KBM-7 (cell line): ENCODE results near the gene ARG1.
"Not testable (repeated sequence)": the region's sequence is repeated elsewhere in the genome, so short reads cannot be mapped to it uniquely, and the experiment has no call there.

Experiments used
- DNase-seq: peaks from one replicate; pipeline ENCODE4 v3.0.0-alpha.2; 2015
- in situ Hi-C: fragments of 300-500 bp; cut with MboI; formaldehyde crosslinking; loops from 2 replicates; pipeline ENCODE4 v1.14.3; 2020; ENCODE audit warnings: low sequenced_read_pairs, low pct_unique_long_range_greater_than_20kb, mixed read lengths

The ARG1 gene

DNA sequence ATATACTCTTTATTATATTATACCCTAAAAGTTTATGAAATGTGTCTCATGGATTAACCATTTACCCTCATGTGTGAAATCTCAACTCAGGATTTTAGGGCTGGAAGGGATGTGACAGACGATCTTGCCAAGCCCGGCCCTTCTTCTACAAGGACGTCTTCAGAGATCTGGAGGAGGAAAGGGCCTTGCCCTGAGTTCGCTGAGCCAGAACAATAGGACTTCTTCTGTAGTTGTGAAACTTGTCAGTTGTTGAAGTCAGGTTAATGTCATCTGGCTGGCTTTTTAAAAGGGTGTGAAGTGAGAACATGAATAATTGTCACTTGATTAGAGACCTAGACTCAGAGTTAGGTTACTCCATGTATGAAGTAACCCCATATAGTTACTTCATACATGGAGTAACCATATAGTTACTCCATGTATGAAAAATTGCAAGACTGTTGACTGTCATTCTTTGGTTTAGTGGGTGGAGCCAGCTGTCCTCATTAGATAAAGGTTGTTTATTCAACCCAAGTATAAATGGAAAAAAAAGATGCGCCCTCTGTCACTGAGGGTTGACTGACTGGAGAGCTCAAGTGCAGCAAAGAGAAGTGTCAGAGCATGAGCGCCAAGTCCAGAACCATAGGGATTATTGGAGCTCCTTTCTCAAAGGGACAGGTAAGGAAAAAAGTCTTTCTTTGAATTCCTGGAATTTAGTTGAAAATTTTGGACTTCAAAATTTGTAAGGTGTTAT lies at the start of gene ARG1:
TSS of gene ARG1 (plus strand) at position 541 of the 730 bp plus-strand sequence. CDS start at position 598, 57 bp downstream.
- DNase-seq = no peak
- in situ Hi-C loops = no loop called here

GRCh38 chr6:131523988-131524673 lies 48.9 kb upstream of the ARG1 start:
- no peak for DNase-seq

DNA sequence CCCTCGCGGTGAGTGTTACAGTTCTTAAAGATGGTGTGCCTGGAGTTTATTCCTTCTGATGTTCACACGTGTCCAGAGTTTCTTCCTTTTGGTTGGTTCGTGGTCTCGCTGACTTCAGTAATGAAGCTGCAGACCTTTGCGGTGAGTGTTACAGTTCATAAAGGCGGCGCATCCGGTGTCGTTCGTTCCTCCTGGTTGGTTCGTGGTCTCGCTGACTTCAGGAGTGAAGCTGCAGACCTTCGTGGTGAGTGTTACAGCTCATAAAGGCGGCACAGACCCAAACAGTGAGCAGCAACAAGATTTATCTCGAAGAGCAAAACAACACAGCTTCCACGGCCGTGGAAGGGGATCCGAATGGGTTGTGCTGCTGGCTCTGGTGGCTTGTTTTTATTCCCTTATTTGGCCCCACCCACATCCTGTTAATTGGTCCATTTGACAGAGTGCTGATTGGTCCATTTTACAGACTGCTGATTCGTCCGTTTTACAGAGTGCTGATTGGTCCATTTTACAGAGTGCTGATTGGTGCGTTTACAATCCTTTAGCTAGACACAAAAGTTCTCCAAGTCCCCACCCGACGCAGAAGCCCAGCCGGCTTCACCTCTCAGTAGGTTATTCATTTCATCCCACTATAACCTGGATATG lies 48.2 kb upstream of the ARG1 start:
- no peak for DNase-seq
- in situ Hi-C loops = no loop called here

More at GRCh38 chr6:131523988-131524673, 48.9 kb upstream of the ARG1 start:
- in situ Hi-C loops = no loop called here

DNA sequence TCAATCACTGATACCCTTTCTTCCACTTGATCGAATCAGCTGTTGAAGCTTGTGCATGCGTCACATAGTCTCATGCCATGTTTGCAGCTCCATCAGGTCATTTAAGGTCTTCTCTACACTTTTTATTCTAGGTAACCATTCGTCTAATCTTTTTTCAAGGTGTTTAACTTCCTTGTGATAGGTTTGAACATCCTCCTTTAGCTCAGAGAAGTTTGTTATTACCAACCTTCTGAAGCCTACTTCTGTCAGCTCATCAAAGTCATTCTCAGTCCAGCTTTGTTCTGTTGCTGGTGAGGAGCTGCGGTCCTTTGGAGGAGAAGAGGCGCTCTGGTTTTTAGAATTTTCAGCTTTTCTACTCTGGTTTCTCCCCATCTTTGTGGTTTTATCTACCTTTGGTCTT lies 42.1 kb upstream of the ARG1 start:
- DNase-seq, in situ Hi-C loops: not testable (repeated sequence)

DNA sequence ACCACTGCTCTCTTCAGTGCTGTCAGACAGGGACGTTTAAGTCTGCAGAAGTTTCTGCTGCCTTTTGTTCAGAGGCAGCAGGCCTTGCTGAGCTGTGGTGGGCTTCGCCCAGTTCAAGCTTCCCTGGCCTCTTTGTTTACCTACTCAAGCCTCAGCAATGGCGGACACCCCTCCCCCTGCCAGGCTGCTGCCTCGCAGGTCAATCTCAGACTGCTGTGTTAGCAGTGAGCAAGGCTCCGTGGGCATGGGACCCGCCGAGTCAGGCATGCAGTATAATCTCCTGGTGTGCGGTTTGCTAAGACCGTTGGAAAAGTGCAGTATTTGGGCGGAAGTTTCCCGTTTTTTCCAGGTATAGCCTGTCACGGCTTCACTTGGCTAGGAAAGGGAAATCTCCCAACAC lies 41.3 kb upstream of the ARG1 start:
- in situ Hi-C loops = not testable (repeated sequence)

GRCh38 chr6:131532580-131533039 lies 40.4 kb upstream of the ARG1 start:
- no peak for DNase-seq
- in situ Hi-C loops = no loop called here

More for the DNA sequence above, 41.3 kb upstream of the ARG1 start:
- DNase-seq = not testable (repeated sequence)

DNA sequence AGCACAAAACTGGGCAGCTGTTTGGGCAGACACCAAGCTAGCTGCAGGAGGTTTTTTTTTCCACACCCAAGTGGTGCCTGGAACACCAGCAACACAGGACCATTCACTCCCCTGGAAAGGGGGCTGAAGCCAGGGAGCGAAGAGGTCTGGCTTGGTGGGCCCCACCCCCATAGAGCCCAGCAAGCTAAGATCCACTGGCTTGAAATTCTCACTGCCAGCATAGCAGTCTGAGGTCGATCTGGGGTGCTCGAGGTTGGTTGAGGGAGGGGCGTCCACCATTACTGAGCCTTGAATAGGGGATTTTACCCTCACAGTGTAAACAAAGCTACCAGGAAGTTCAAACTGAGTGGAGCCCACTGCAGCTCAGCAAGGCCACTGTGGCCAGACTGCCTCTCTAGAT lies 34.4 kb upstream of the ARG1 start:
- in situ Hi-C loops, DNase-seq: not testable (repeated sequence)

DNA sequence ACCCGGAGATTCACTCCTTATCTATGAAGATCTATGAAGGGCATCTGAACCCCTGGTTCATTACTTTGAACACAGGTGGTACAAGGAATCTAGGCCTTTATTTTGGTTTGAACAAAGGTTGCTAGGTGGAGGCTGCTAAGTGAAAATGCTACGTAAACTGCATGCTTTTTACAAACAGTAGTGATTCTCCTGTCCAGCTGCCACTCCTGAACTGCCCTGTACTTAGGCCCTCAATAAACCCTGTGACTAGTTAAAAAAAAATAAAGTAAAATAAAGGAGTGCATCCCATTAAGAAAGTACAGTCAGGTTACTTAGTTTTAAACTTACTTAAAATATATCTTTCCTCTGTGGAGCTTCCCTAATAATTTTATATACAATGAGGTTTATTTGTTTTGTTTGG lies 27.7 kb upstream of the ARG1 start:
- in situ Hi-C loops = no loop called here
- no peak for DNase-seq

DNA sequence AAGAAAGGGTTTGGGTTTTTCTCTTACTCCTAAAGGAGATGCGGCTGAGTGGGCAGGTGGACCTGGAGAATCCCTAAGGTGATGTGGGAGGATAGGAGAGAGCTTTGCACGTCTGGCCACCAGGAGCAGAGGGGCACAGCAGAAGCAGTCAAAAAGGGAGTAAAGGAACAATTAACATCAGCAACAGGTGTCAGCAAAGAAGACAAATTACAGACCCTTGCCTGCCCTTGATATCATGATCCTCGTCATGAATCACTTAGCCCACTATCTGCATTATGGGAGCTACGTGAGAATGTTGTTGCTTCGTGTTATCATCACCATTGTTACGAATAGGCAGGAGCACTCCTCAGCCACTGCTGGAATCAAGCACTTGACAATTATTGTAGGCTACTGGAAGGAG lies 25.5 kb upstream of the ARG1 start:
- in situ Hi-C loops = no loop called here
- DNase-seq = no peak

- DNase-seq = no peak
- in situ Hi-C loops = no loop called here
These were observed 24.6 kb upstream of the ARG1 start for GRCh38 chr6:131548441-131548840.

DNA sequence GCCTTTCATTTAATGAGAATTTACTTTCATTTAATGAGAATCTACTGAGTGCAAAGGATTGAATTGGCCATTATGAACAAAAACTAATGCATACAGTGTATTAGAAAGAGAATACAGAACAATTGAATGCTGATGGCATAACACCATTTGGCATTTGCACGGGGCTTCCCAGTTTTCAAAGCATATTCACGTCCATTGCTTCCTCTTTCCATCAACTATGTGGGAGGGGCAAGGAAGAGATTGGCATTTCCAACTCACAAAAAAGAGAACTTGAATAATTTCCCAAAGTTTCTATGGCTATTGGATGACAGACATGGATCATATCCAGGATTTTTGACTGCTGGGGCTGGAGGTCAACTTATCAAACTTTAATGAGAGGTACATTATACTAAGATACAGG lies 23.2 kb upstream of the ARG1 start:
- in situ Hi-C loops = no loop called here
- DNase-seq = no peak

GRCh38 chr6:131551902-131552301 lies 21.1 kb upstream of the ARG1 start:
- in situ Hi-C loops = no loop called here

GRCh38 chr6:131552572-131552971 lies 20.5 kb upstream of the ARG1 start:
- no peak for DNase-seq
- in situ Hi-C loops = no loop called here

More at GRCh38 chr6:131551902-131552301, 21.1 kb upstream of the ARG1 start:
- DNase-seq = no peak

DNA sequence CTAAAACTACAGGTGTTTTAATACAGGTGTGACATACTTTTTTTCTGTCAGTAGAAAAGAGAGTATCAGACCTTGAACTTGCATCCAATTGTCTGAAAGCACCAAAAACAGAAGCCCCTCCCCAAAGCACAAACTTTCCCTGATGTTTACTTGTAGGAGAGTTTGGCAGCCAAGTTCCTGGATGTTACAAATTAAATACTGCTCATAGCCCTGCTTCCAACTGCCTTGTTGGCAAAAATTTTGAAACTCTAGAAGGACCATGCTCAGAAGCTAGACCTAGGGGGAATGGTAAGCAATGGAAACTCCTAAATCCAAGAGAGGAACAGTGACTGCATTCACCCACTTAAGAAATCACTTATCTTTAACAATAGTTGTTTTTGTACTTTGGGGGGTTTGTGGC lies 17.0 kb upstream of the ARG1 start:
- no peak for DNase-seq
- in situ Hi-C loops = no loop called here

DNA sequence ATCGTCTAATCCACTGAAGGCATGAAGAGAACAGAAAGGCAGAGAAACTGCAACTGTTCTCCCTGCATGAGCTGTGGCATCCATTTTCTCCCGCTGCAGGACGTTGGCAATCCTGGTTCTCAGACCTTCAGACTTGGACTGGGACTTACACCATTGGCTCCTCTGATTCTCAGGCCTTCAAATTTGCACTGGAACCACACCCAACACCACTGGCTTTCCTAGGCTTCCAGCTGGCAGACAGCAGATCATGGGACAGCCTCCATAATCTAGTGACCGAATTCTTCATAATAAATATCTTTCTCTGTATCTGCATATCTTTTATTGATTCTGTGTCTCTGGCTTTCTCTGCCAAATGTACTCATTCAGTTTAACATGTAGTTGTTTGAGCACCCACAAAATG lies 14.1 kb upstream of the ARG1 start:
- DNase-seq = no peak
- in situ Hi-C loops = no loop called here

DNA sequence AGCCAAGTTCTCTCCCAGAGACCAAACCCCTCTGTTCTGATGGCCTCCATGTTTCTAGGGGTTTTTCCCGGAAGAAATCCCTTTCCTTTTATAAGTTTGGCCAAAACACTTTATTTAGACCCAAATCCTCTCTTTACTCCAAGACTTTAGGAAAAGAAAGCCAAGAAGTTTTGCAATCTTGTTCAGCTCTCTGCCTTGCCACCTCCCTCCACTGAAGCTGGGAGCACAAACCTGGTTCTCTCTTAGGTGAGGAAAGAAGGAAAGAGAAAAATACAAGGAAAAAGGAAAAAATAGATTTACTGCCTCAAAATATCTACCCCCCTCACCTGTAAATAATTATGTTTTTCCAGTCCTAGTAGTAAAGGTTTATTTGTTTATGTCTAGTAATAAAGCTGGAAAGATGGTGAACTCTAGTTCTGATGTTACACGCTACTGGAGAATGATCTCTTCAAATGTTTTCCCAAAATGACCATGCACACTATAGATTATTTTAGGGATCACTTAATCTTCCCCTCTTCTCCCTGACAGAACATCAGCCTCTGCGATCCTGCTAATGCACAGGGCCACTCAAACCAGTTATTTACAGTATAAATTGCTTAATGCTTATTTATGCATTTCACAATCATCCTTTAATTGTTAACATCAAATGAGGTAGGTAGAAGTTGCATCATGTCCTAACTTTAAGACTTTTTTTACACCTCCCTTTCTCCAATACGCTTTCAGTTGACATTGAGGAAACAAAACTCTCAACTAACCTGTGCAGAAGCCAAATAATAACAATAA lies 10.9 kb upstream of the ARG1 start:
- DNase-seq = no peak
- in situ Hi-C loops = no loop called here

DNA sequence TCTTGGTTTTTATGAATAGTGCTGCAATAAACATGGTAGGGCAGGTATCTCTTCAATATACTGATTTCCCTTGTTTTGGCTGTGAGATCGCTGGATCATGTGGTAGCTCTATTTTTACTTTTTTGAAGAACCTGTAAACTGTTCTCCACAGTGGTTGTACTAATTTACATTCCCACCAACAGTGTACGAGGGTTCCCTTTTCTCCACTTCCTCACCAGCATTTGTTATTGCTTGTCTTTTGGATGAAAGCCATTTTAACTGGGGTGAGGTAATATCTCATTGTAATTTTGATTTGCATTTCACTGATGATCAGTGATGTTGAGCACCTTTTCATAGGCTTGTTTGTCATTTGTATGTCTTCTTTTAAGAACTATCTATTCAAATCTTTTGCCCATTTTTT lies 8.0 kb upstream of the ARG1 start:
- peak; percentile 60 for DNase-seq
- in situ Hi-C loops = no loop called here

DNA sequence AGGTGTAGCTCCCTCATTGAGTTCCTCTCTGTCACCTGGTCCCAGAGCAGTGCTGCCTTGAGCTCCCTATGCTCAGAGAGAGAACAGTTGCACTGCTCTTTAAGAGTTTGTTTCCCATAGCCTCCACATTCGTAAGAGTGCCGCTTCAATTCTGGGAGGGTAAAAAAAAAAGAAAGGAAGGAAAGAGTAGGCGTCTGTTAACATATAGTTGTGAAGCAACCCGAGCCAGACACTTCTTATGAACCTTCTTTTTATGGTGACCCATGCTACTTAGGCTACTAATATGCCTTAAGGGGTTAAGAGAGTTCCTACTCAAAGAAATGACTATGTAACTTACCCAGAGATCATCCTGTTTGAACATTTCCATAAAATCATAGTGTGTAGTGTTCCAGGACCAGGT lies 4.3 kb upstream of the ARG1 start:
- DNase-seq = no peak
- in situ Hi-C loops = no loop called here

GRCh38 chr6:131574133-131574532 lies 1.1 kb downstream of the ARG1 start:
- DNase-seq = no peak
- in situ Hi-C loops = no loop called here
